Measurements from ENCODE around the gene SCARB2.

Gene SCARB2

DNA sequence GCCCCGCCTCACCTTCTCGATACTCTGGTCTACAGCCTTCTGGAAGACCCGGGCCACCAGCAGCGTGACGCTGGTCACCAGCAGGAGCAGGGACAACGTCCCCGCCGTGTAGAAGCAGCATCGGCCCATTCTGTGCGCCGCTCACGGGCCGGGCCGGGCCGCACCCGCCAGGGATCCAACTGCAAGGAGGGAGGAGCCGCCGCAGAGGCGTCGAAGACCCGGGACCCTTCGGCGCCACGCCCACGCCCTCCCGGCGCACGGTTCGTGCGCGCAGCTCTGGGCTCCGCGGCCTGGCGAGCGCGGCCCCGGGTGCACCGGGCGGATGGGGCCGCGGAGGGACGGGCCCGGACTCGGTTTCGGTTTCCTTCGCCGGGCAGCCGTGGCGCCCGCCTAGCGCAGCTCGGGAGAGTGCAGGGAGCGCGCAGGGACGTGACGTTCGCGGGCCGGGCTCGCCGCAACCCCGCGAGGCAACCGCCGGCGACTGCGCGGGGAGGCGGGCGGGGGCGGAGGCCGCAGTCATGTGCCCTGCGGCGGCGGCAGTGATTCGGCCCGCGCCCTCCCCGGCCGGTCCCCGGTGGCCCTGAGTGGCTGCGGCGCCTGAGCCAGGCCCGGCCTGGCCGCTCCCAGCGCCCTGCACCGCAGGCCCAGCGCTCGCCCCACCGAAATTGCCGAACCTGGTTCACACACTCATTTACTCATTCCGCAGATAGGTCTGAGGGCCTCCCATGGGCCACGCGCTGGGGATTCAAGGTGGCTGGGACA is at the start of gene SCARB2:
Gene SCARB2, minus strand, starts transcription at position 410 of the 762 bp plus-strand sequence. Its CDS starts 281 bp downstream, at position 129.
- Histone ChIP-seq H3K9ac (ENCODE audit: low read depth, low read length) (peak within 1 kb of the TSS; percentile 92), H3K4me1 (ENCODE audit: insufficient read depth, low read length) (peaks cover 42% of the 10 kb centered on the region), H3K9me3 (ENCODE audit: insufficient read depth, low read length, severe bottlenecking) (no peaks in the 10 kb centered on the region), H3K79me2 (ENCODE audit: insufficient read depth, low read length) (peaks cover 50% of the 10 kb centered on the region), H3K27me3 (ENCODE audit: insufficient read depth, low read length, poor library complexity) (no peaks in the 10 kb centered on the region), H3K27ac (ENCODE audit: low read length) (peak within 1 kb of the TSS; percentile 93), H4K20me1 (ENCODE audit: insufficient read depth, low read length) (peaks cover 4% of the 10 kb centered on the region; the same call in 1 of the 2 replicates), H3K36me3 (ENCODE audit: insufficient read depth, low read length) (peaks cover 3% of the 10 kb centered on the region), H3K4me3 (ENCODE audit: low read depth in 1 of 2, low read length in 2 of 2) (peak within 1 kb of the TSS; percentile 59 to 90), H2AFZ (ENCODE audit: low read depth, low read length) (peak within 1 kb of the TSS; percentile 100), H3K4me2 (ENCODE audit: insufficient read depth, low read length) (peak within 1 kb of the TSS; percentile 100)
- peak; percentile 79 for ATAC-seq (ENCODE audit: insufficient read depth, low read depth)
- TF ChIP-seq CTCF (IDR thresholded peaks at IDR 0.05; ENCODE audit: borderline replicate concordance, extremely low read depth, low read length, poor library complexity, severe bottlenecking) (no peak), EZH2 (IDR thresholded peaks at IDR 0.05; ENCODE audit: borderline replicate concordance, low read depth, low read length, severe bottlenecking) (no peak)
- DNase-seq = peak; percentile 69

GRCh38 chr4:76260571-76260970 is 46.9 kb upstream of the SCARB2 start:
- Histone ChIP-seq H2AFZ (ENCODE audit: low read depth, low read length) (no peak overlapping the region), H3K9ac (ENCODE audit: low read depth, low read length) (no peak overlapping the region), H3K4me2 (ENCODE audit: insufficient read depth, low read length) (no peak overlapping the region), H3K79me2 (ENCODE audit: insufficient read depth, low read length) (no peaks in the 10 kb centered on the region), H4K20me1 (ENCODE audit: insufficient read depth, low read length) (no peaks in the 10 kb centered on the region), H3K9me3 (ENCODE audit: insufficient read depth, low read length, severe bottlenecking) (no peaks in the 10 kb centered on the region), H3K4me3 (ENCODE audit: low read depth in 1 of 2, low read length in 2 of 2) (no peak overlapping the region), H3K4me1 (ENCODE audit: insufficient read depth, low read length) (no peaks in the 10 kb centered on the region), H3K27me3 (ENCODE audit: insufficient read depth, low read length, poor library complexity) (no peaks in the 10 kb centered on the region), H3K27ac (ENCODE audit: low read length) (no peak overlapping the region), H3K36me3 (ENCODE audit: insufficient read depth, low read length) (no peaks in the 10 kb centered on the region)
- DNase-seq (no peak), ATAC-seq (ENCODE audit: insufficient read depth, low read depth) (no peak)
- TF ChIP-seq CTCF (IDR thresholded peaks at IDR 0.05; ENCODE audit: borderline replicate concordance, extremely low read depth, low read length, poor library complexity, severe bottlenecking) (no peak), EZH2 (IDR thresholded peaks at IDR 0.05; ENCODE audit: borderline replicate concordance, low read depth, low read length, severe bottlenecking) (no peak)

DNA sequence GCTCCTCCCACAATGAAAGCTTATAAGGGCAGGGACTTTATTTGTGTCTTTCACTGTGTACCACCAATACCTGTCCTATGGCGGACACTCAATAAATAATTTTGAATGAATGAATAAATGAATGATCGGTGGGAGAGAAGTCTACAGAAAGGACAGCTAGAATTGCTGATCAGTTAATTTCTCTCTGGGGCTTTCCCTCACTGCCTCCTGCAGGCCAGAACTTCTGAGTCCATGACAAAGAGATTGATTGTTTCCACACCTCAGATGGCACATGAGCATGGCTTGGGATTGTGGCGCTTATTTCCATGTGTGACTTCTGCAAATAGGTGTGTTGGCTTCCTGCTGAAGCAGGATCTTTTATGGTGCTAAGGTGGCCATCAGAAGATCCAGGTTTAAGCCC is 44.2 kb upstream of the SCARB2 start:
- Histone ChIP-seq H3K9me3 (ENCODE audit: insufficient read depth, low read length, severe bottlenecking) (no peaks in the 10 kb centered on the region), H4K20me1 (ENCODE audit: insufficient read depth, low read length) (no peaks in the 10 kb centered on the region), H3K4me2 (ENCODE audit: insufficient read depth, low read length) (no peak overlapping the region), H3K4me3 (ENCODE audit: low read depth in 1 of 2, low read length in 2 of 2) (no peak overlapping the region), H3K36me3 (ENCODE audit: insufficient read depth, low read length) (no peaks in the 10 kb centered on the region), H3K27ac (ENCODE audit: low read length) (no peak overlapping the region), H3K79me2 (ENCODE audit: insufficient read depth, low read length) (no peaks in the 10 kb centered on the region), H3K4me1 (ENCODE audit: insufficient read depth, low read length) (no peaks in the 10 kb centered on the region), H3K27me3 (ENCODE audit: insufficient read depth, low read length, poor library complexity) (no peaks in the 10 kb centered on the region), H3K9ac (ENCODE audit: low read depth, low read length) (no peak overlapping the region), H2AFZ (ENCODE audit: low read depth, low read length) (no peak overlapping the region)
- no peak for ATAC-seq (ENCODE audit: insufficient read depth, low read depth)
- no peak for DNase-seq
- TF ChIP-seq CTCF (IDR thresholded peaks at IDR 0.05; ENCODE audit: borderline replicate concordance, extremely low read depth, low read length, poor library complexity, severe bottlenecking) (no peak), EZH2 (IDR thresholded peaks at IDR 0.05; ENCODE audit: borderline replicate concordance, low read depth, low read length, severe bottlenecking) (no peak)
